Liver (tissue), 9 donors: Measurements from ENCODE around the gene CEP78. TPM values are rescaled to one million over a fixed set of nuclear protein-coding genes. Genes with fewer than 3 reads are reported as not detected.

Experiments
- DNase-seq: peaks from one replicate; pipeline ENCODE4 v3.0.0-alpha.2; 2017; ENCODE audit warnings: low spot score
- H3K27ac ChIP-seq, 2 donors: one replicate each; pipeline ENCODE4 v1.7.0; 2013; ENCODE audit warnings: inconsistent platforms in 2 of 2, low read length in 2 of 2, control low read depth in 1 of 2, low read depth in 1 of 2, mild to moderate bottlenecking in 1 of 2
- H3K27me3 ChIP-seq, 4 donors: one replicate each; pipeline versions ENCODE4 v1.6.1 to v1.7.0; 2013; ENCODE audit warnings: low read length in 3 of 4, inconsistent platforms in 1 of 4, mild to moderate bottlenecking in 1 of 4, moderate library complexity in 1 of 4; ENCODE audit not compliant: control insufficient read depth in 4 of 4, insufficient read depth in 4 of 4
- H3K36me3 ChIP-seq, 4 donors: one replicate each; pipeline versions ENCODE4 v1.6.1 to v1.7.0; 2013; ENCODE audit warnings: low read length in 3 of 4, mild to moderate bottlenecking in 3 of 4, low read depth in 1 of 4, moderate library complexity in 1 of 4; ENCODE audit not compliant: control insufficient read depth in 4 of 4, insufficient read depth in 3 of 4
- H3K4me1 ChIP-seq, 4 donors: one replicate each; pipeline versions ENCODE4 v1.6.1 to v1.7.0; 2013; ENCODE audit warnings: low read length in 3 of 4, mild to moderate bottlenecking in 3 of 4, moderate library complexity in 1 of 4; ENCODE audit not compliant: control insufficient read depth in 4 of 4, insufficient read depth in 4 of 4
- H3K4me3 ChIP-seq, 3 donors: one replicate each; pipeline versions ENCODE4 v1.6.1 to v1.7.0; 2013; ENCODE audit warnings: low read length in 3 of 3, control low read depth in 1 of 3, low read depth in 1 of 3, mild to moderate bottlenecking in 1 of 3
- H3K9ac ChIP-seq, 2 donors: one replicate each; pipeline ENCODE4 v1.7.0; 2013; ENCODE audit warnings: low read length in 2 of 2, mild to moderate bottlenecking in 2 of 2, moderate library complexity in 2 of 2, control low read depth in 1 of 2, low read depth in 1 of 2
- H3K9me3 ChIP-seq, 4 donors: one replicate each; pipeline versions ENCODE4 v1.6.1 to v1.7.0; 2013; ENCODE audit warnings: low read length in 3 of 4; ENCODE audit not compliant: control insufficient read depth in 4 of 4
- ATF3 ChIP-seq: IDR thresholded peaks from 2 replicates; pipeline ENCODE4 v1.6.1; 2016; ENCODE audit warnings: antibody characterized with exemption
- CTCF ChIP-seq: fragments of 150-350 bp; IDR thresholded peaks from 2 replicates; pipeline ENCODE4 v1.5.1; 2017; ENCODE audit warnings: improper control_type of control experiment, low read depth, low read length; ENCODE audit not compliant: missing input control
- EGR1 ChIP-seq, 2 donors: IDR thresholded peaks; 2 replicates each; pipeline ENCODE4 v1.6.1; 2016 to 2018; ENCODE audit warnings: antibody characterized with exemption in 2 of 2, low read depth in 2 of 2
- FOXA2 ChIP-seq: IDR thresholded peaks from 2 replicates; pipeline ENCODE4 v1.6.1; 2016; ENCODE audit warnings: antibody characterized with exemption
- GABPA ChIP-seq, 2 donors: IDR thresholded peaks in 1 of 2; conservative IDR thresholded peaks in 1 of 2; 2 replicates each; pipeline ENCODE4 v1.6.1; 2016; ENCODE audit warnings: antibody characterized with exemption in 2 of 2, mild to moderate bottlenecking in 1 of 2, moderate library complexity in 1 of 2
- HNF4A ChIP-seq, 2 donors: conservative IDR thresholded peaks; 2 replicates each; pipeline ENCODE4 v1.6.1; 2016; ENCODE audit warnings: antibody characterized with exemption in 2 of 2, mild to moderate bottlenecking in 2 of 2
- HNF4G ChIP-seq: IDR thresholded peaks from 2 replicates; pipeline ENCODE4 v1.6.1; 2016; ENCODE audit warnings: antibody characterized with exemption
- MAX ChIP-seq: IDR thresholded peaks from 2 replicates; pipeline ENCODE4 v1.6.1; 2016; ENCODE audit warnings: antibody characterized with exemption
- NR2F2 ChIP-seq: IDR thresholded peaks from 2 replicates; pipeline ENCODE4 v1.6.1; 2016; ENCODE audit warnings: antibody characterized with exemption
- RAD21 ChIP-seq, 2 donors: IDR thresholded peaks; 2 replicates each; pipeline ENCODE4 v1.6.1; 2016; ENCODE audit warnings: antibody characterized with exemption in 2 of 2, mild to moderate bottlenecking in 2 of 2
- REST ChIP-seq: IDR thresholded peaks from 2 replicates; pipeline ENCODE4 v1.6.1; 2016; ENCODE audit warnings: antibody characterized with exemption, mild to moderate bottlenecking
- RXRA ChIP-seq, 2 donors: IDR thresholded peaks; 2 replicates each; pipeline ENCODE4 v1.6.1; 2017 to 2018; ENCODE audit warnings: antibody characterized with exemption in 2 of 2, mild to moderate bottlenecking in 1 of 2
- SP1 ChIP-seq: IDR thresholded peaks from 2 replicates; pipeline ENCODE4 v1.6.1; 2018; ENCODE audit warnings: antibody characterized with exemption, mild to moderate bottlenecking
- TAF1 ChIP-seq: conservative IDR thresholded peaks from 2 replicates; pipeline ENCODE4 v1.6.1; 2016; ENCODE audit warnings: antibody characterized with exemption, mild to moderate bottlenecking
- YY1 ChIP-seq: IDR thresholded peaks from 2 replicates; pipeline ENCODE4 v1.6.1; 2016; ENCODE audit warnings: antibody characterized with exemption, mild to moderate bottlenecking
- WGBS: extraction: QIAGEN DNeasy Blood & Tissue Kit; methylation state at CpG from one replicate; pipeline ENCODE4 v1.1.7; 2013; 5-methylcytosine and 5-hydroxymethylcytosine counted together
- polyA plus RNA-seq, 2 donors: library from polyadenylated mRNA; stranded (reverse) in 1 of 2; unstranded in 1 of 2; fragments of 200-250 nt in 1 of 2; fragments of >200 nt in 1 of 2; fragmentation: Nextera tagmentation in 1 of 2; extraction: Ambion mirVana in 1 of 2; gene quantifications; one replicate each; pipeline versions ENCODE4 v1.2.1 to v1.2.3, GENCODE V29; 2013 to 2015
- total RNA-seq, 2 donors: library from RNA; depleted of rRNA; stranded (reverse); fragments of >200 nt; gene quantifications; one replicate each; pipeline ENCODE4 v1.2.3, GENCODE V29; 2014
- donor health status: healthy.
- donor health status: healthy.
- donor health status: healthy.
- donor health status: healthy.
- donor health status: healthy.

CEP78 gene
- total and polyA plus RNA-seq, 4 donors = 2.6 to 12.0 (median 6.4) TPM

- H3K27ac ChIP-seq = no peak overlapping the region
- no peak for TF ChIP-seq YY1
- no peak for TF ChIP-seq TAF1
- TF ChIP-seq SP1 = no peak
- no peak for TF ChIP-seq GABPA (IDR thresholded peaks at IDR 0.05 in 1 of 2, conservative IDR thresholded peaks at IDR 0.05 in 1 of 2)
- no peak for TF ChIP-seq ATF3
- TF ChIP-seq MAX = no peak
- no peak for TF ChIP-seq NR2F2
- no peak for TF ChIP-seq CTCF
- no peak for TF ChIP-seq HNF4A (conservative IDR thresholded peaks at IDR 0.05)
- no peak for TF ChIP-seq RAD21 (IDR thresholded peaks at IDR 0.05)
- TF ChIP-seq HNF4G = no peak
- TF ChIP-seq EGR1 (IDR thresholded peaks at IDR 0.05; ENCODE audit: low read depth in 2 of 2) = no peak
- no peak for TF ChIP-seq FOXA2
- no peak overlapping the region for H3K9ac ChIP-seq
Observed at GRCh38 chr9:78212868-78213267, 23.0 kb upstream of the CEP78 start.

GRCh38 chr9:78213712-78214111 is 22.2 kb upstream of the CEP78 start:
- Histone ChIP-seq H3K4me1 (no peaks in the 10 kb centered on the region), H3K36me3 (no peaks in the 10 kb centered on the region), H3K27ac (no peak overlapping the region), H3K9ac (no peak overlapping the region), H3K4me3 (no peak overlapping the region), H3K27me3 (no peaks in the 10 kb centered on the region), H3K9me3 (no peaks in the 10 kb centered on the region)
- 30% methylated on average over 4 of the region's 4 CpGs for WGBS
- peak; percentile 57 to 70 for TF ChIP-seq RAD21 (IDR thresholded peaks at IDR 0.05)
- no peak for TF ChIP-seq MAX
- TF ChIP-seq CTCF = peak; percentile 11
- no peak for DNase-seq

More at GRCh38 chr9:78212868-78213267, 23.0 kb upstream of the CEP78 start:
- Histone ChIP-seq H3K27me3 (no peaks in the 10 kb centered on the region), H3K9me3 (no peaks in the 10 kb centered on the region), H3K36me3 (no peaks in the 10 kb centered on the region), H3K4me3 (no peak overlapping the region), H3K4me1 (no peaks in the 10 kb centered on the region)
- no peak for DNase-seq

- no peak for TF ChIP-seq CTCF
- no peak for TF ChIP-seq HNF4A (conservative IDR thresholded peaks at IDR 0.05)
- no peak for TF ChIP-seq RXRA (IDR thresholded peaks at IDR 0.05)
- TF ChIP-seq FOXA2 = no peak
- no peak for TF ChIP-seq ATF3
- no peak for TF ChIP-seq TAF1
- no peak for TF ChIP-seq REST
- DNase-seq = no peak
- H3K4me1 ChIP-seq = no peaks in the 10 kb centered on the region
- H3K27ac ChIP-seq = no peak overlapping the region
- H3K27me3 ChIP-seq = no peaks in the 10 kb centered on the region
- no peak overlapping the region for H3K4me3 ChIP-seq
- H3K9ac ChIP-seq = no peak overlapping the region
- 88% methylated on average over 1 of the region's 1 CpG for WGBS
- H3K9me3 ChIP-seq = no peaks in the 10 kb centered on the region
- no peaks in the 10 kb centered on the region for H3K36me3 ChIP-seq
Observed at GRCh38 chr9:78214492-78214891, 21.4 kb upstream of the CEP78 start.
